Daoy (cell line): ENCODE results near the gene DNAJC11. TPM values are rescaled to one million over a fixed set of nuclear protein-coding genes. Genes with fewer than 3 reads are reported as not detected.
"Not testable (repeated sequence)": the region's sequence is repeated elsewhere in the genome, so short reads cannot be mapped to it uniquely, and the experiment has no call there.

Experiments used
- DNase-seq: peaks from one replicate; pipeline ENCODE4 v3.0.0-alpha.2; 2015; ENCODE audit warnings: low read depth
- total RNA-seq: library from RNA; depleted of rRNA; stranded (reverse); fragments of >200 nt; shearing (Covaris generic); gene quantifications from 2 replicates; pipeline ENCODE4 v1.2.3, GENCODE V29; 2014

DNAJC11 gene
- total RNA-seq, 1 experiment from 2014 or later = 48.3 TPM

- not testable (repeated sequence) for DNase-seq
Observed at GRCh38 chr1:6699915-6700314, 1.7 kb downstream of the DNAJC11 start.

GRCh38 chr1:6695868-6696267 is 5.7 kb downstream of the DNAJC11 start:
- DNase-seq = no peak

GRCh38 chr1:6694121-6694713 is 7.4 kb downstream of the DNAJC11 start:
- DNase-seq = no peak

- DNase-seq = no peak
Observed at GRCh38 chr1:6692956-6693355, 8.7 kb downstream of the DNAJC11 start.

GRCh38 chr1:6691507-6691906 is 10.1 kb downstream of the DNAJC11 start:
- DNase-seq = no peak

GRCh38 chr1:6690186-6690585 is 11.4 kb downstream of the DNAJC11 start:
- no peak for DNase-seq

GRCh38 chr1:6688757-6689156 is 12.9 kb downstream of the DNAJC11 start:
- peak; percentile 11 for DNase-seq

GRCh38 chr1:6688001-6688400 is 13.6 kb downstream of the DNAJC11 start:
- DNase-seq = no peak

- DNase-seq = no peak
Observed at GRCh38 chr1:6686294-6686693, 15.3 kb downstream of the DNAJC11 start.

- no peak for DNase-seq
Observed at GRCh38 chr1:6685381-6685780, 16.2 kb downstream of the DNAJC11 start.

GRCh38 chr1:6683434-6683833 is 18.2 kb downstream of the DNAJC11 start:
- no peak for DNase-seq

- DNase-seq = no peak
Observed at GRCh38 chr1:6675941-6676340, 25.7 kb downstream of the DNAJC11 start.

- no peak for DNase-seq
Observed at GRCh38 chr1:6674771-6675170, 26.8 kb downstream of the DNAJC11 start.

- no peak for DNase-seq
Observed at GRCh38 chr1:6673816-6674398, 27.7 kb downstream of the DNAJC11 start.

- DNase-seq = no peak
Observed at GRCh38 chr1:6672558-6672957, 29.1 kb downstream of the DNAJC11 start.

GRCh38 chr1:6668503-6668902 is 33.1 kb downstream of the DNAJC11 start:
- DNase-seq = no peak

GRCh38 chr1:6667139-6667538 is 34.5 kb downstream of the DNAJC11 start:
- DNase-seq = no peak

- DNase-seq = no peak
Observed at GRCh38 chr1:6666696-6667095, 34.9 kb downstream of the DNAJC11 start.

- not testable (repeated sequence) for DNase-seq
Observed at GRCh38 chr1:6662468-6662867, 39.1 kb downstream of the DNAJC11 start.

- no peak for DNase-seq
Observed at GRCh38 chr1:6660415-6661049, 41.1 kb downstream of the DNAJC11 start.

GRCh38 chr1:6658359-6659060 is 43.1 kb downstream of the DNAJC11 start:
- no peak for DNase-seq

- DNase-seq = no peak
Observed at GRCh38 chr1:6657138-6657537, 44.5 kb downstream of the DNAJC11 start.
